ENCODE measurements around the gene FBXW4.

DNA sequence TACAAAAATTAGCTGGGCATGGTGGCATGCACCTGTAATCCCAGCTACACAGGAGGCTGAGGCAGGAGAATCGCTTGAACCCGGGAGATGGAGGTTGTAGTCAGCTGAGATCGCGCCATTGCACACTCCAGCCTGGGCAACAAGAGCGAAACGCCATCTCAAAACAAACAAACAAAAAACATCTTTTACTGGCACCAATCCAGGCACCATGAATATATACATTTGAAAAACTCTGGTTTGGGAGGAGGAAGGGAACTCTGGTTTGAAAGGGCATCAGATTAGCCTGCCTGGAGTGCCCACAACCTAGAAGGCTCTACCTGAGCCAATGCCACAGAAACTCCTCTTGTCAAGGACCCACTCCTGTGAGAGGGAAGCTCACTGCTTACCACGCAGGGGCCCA lies 122.8 kb downstream of the FBXW4 start:
- TF ChIP-seq EP300 (IDR thresholded peaks at IDR 0.05; ENCODE audit: borderline replicate concordance) (no peak), TEAD4 (IDR thresholded peaks at IDR 0.05) (no peak), TCF12 (IDR thresholded peaks at IDR 0.05; ENCODE audit: low read depth) (no peak), YY1 (IDR thresholded peaks at IDR 0.05; ENCODE audit: low read depth) (no peak), RAD21 (IDR thresholded peaks at IDR 0.05; ENCODE audit: low read depth) (no peak), REST (IDR thresholded peaks at IDR 0.05; ENCODE audit: low read depth) (no peak), ZBTB7A (IDR thresholded peaks at IDR 0.05; ENCODE audit: low read depth) (no peak), TAF1 (IDR thresholded peaks at IDR 0.05; ENCODE audit: low read depth) (no peak), NFIC (IDR thresholded peaks at IDR 0.05) (no peak)
